CD4-positive, alpha-beta T cell (primary cell): Measurements from ENCODE around the gene ATP11A. TPM values are rescaled to one million over a fixed set of nuclear protein-coding genes. Genes with fewer than 3 reads are reported as not detected.

Source experiments
- ATAC-seq: fragments of 200-7000 bp; cut with Tn5 transposase; one replicate; pipeline ENCODE4 v1.10.0; 2022; ENCODE audit warnings: mild to moderate bottlenecking; ENCODE audit not compliant: poor library complexity
- CTCF ChIA-PET: fragments of 350-600 bp; sonication (Branson Sonifier 250); formaldehyde crosslinking; loops from one replicate; lab custom pipeline; 2021; ENCODE audit warnings: antibody characterized with exemption, inconsistent platforms; lab: Charles Lee
- POLR2A ChIA-PET: fragments of 350-600 bp; sonication (Branson Sonifier 250); formaldehyde crosslinking; loops from one replicate; lab custom pipeline; 2021; ENCODE audit warnings: antibody characterized with exemption, inconsistent platforms; lab: Charles Lee
- DNase-seq, 14 experiments: peaks; one replicate each; pipeline ENCODE4 v3.0.0-alpha.2; 2013 to 2020; ENCODE audit warnings: mixed read lengths in 2 of 14
- H3K27ac ChIP-seq, 2 donors: one replicate each; pipeline versions ENCODE4 v1.5.1 to v1.7.0; 2013; ENCODE audit warnings: low read length in 2 of 2, low read depth in 1 of 2, mild to moderate bottlenecking in 1 of 2
- H3K27me3 ChIP-seq, 2 experiments: 1 replicate in 1 of 2; 2 replicates in 1 of 2; pipeline versions ENCODE4 v1.6.1 to v1.7.0; 2013; ENCODE audit warnings: low read length in 2 of 2, control low read depth in 1 of 2, mild to moderate bottlenecking in 1 of 2, moderate library complexity in 1 of 2; ENCODE audit not compliant: insufficient read depth in 2 of 2, control insufficient read depth in 1 of 2
- H3K36me3 ChIP-seq: one replicate; pipeline ENCODE4 v1.6.1; 2013; ENCODE audit warnings: low read length, control low read depth; ENCODE audit not compliant: insufficient read depth
- H3K4me1 ChIP-seq: one replicate; pipeline ENCODE4 v1.6.1; 2013; ENCODE audit warnings: low read length, control low read depth; ENCODE audit not compliant: insufficient read depth
- H3K4me3 ChIP-seq: one replicate; pipeline ENCODE4 v1.5.1; 2013; ENCODE audit warnings: mild to moderate bottlenecking, low read length, moderate library complexity
- H3K9me3 ChIP-seq, 2 experiments: 1 replicate in 1 of 2; 2 replicates in 1 of 2; pipeline versions ENCODE4 v1.6.1 to v1.7.0; 2013; ENCODE audit warnings: low read length in 2 of 2, mild to moderate bottlenecking in 2 of 2, control low read depth in 1 of 2, moderate library complexity in 1 of 2; ENCODE audit not compliant: control insufficient read depth in 1 of 2, insufficient read depth in 1 of 2
- H3K27ac Mint-ChIP-seq: one replicate; pipeline ENCODE4 v1.8.0; 2020; ENCODE audit warnings: mixed read lengths
- H3K27me3 Mint-ChIP-seq: one replicate; pipeline ENCODE4 v1.8.0; 2021; ENCODE audit warnings: mixed read lengths
- H3K36me3 Mint-ChIP-seq: one replicate; pipeline ENCODE4 v1.8.0; 2021; ENCODE audit warnings: low read depth, mixed read lengths
- H3K4me1 Mint-ChIP-seq: one replicate; pipeline ENCODE4 v1.8.0; 2021; ENCODE audit warnings: low read depth, mixed read lengths
- H3K4me3 Mint-ChIP-seq: one replicate; pipeline ENCODE4 v1.8.0; 2020; ENCODE audit warnings: mild to moderate bottlenecking, mixed read lengths
- H3K9me3 Mint-ChIP-seq: one replicate; pipeline ENCODE4 v1.8.0; 2020; ENCODE audit warnings: mixed read lengths
- CTCF ChIP-seq: fragments of 200-600 bp; IDR thresholded peaks from one replicate; pipeline ENCODE4 v1.8.0; 2022; ENCODE audit warnings: antibody characterized with exemption, mild to moderate bottlenecking
- intact Hi-C, 2 experiments: fragments of 100-400 bp; cut with DNase I in 1 of 2; cut with micrococcal nuclease in 1 of 2; formaldehyde crosslinking; loops; one replicate each; pipeline versions ENCODE4 v1.15.1 to v1.9.0; 2023 to 2025; cut with DNase I, micrococcal nuclease
- total RNA-seq, 174 experiments: library from RNA in 2 of 174; stranded (reverse) in 2 of 174; gene quantifications; one replicate each; pipeline ENCODE4 v1.2.3 and lab custom pipeline; 2021 to 2026

Gene ATP11A
- total RNA-seq, 2 experiments from 2014 or later, result 56.7 to 66.8 TPM

- no peak for TF ChIP-seq CTCF
- ChIA-PET CTCF (no interaction called here), POLR2A (no interaction called here)
- Histone ChIP-seq H3K27me3 (no peaks in the 10 kb centered on the region), H3K27ac (no peak overlapping the region), H3K4me3 (no peak overlapping the region), H3K36me3 (peaks cover 5% of the 10 kb centered on the region), H3K4me1 (peaks cover 9% of the 10 kb centered on the region), H3K9me3 (peaks cover 0 to 6% of the 10 kb centered on the region in 2 experiments)
- intact Hi-C loops, result no loop called here
- Mint-ChIP-seq H3K27me3 (no peaks in the 10 kb centered on the region), H3K36me3 (peaks cover 20% of the 10 kb centered on the region), H3K4me1 (peaks cover 32% of the 10 kb centered on the region), H3K4me3 (no peak overlapping the region), H3K27ac (peak overlapping the region; percentile 17), H3K9me3 (no peaks in the 10 kb centered on the region)
- no peak for ATAC-seq
- DNase-seq, result no peak
These were observed 72.8 kb downstream of the ATP11A start for GRCh38 chr13:112762690-112763080.

- ATAC-seq (no peak), DNase-seq (no peak)
- Histone ChIP-seq H3K9me3 (peaks cover 0 to 6% of the 10 kb centered on the region in 2 experiments), H3K27ac (no peak overlapping the region), H3K4me3 (no peak overlapping the region), H3K4me1 (peaks cover 22% of the 10 kb centered on the region), H3K27me3 (no peaks in the 10 kb centered on the region), H3K36me3 (peaks cover 5% of the 10 kb centered on the region)
- Mint-ChIP-seq H3K4me1 (peaks cover 40% of the 10 kb centered on the region), H3K4me3 (no peak overlapping the region), H3K27ac (peak overlapping the region; percentile 40), H3K9me3 (no peaks in the 10 kb centered on the region), H3K36me3 (peaks cover 25% of the 10 kb centered on the region), H3K27me3 (no peaks in the 10 kb centered on the region)
- intact Hi-C loops, result no loop called here
- POLR2A ChIA-PET, result no interaction called here
- no peak for TF ChIP-seq CTCF
- CTCF ChIA-PET, result no interaction called here
These were observed 74.2 kb downstream of the ATP11A start for GRCh38 chr13:112764028-112764427.

GRCh38 chr13:112764864-112765561, 75.2 kb downstream of the ATP11A start:
- intact Hi-C loops, result no loop called here
- no peak for TF ChIP-seq CTCF
- Mint-ChIP-seq H3K4me3 (no peak overlapping the region), H3K4me1 (peaks cover 36% of the 10 kb centered on the region), H3K27me3 (no peaks in the 10 kb centered on the region), H3K36me3 (peaks cover 25% of the 10 kb centered on the region), H3K9me3 (no peaks in the 10 kb centered on the region), H3K27ac (peak overlapping the region; percentile 34)
- Histone ChIP-seq H3K4me3 (no peak overlapping the region), H3K9me3 (peaks cover 0 to 6% of the 10 kb centered on the region in 2 experiments), H3K4me1 (peaks cover 32% of the 10 kb centered on the region), H3K27ac (no peak overlapping the region), H3K27me3 (no peaks in the 10 kb centered on the region), H3K36me3 (peaks cover 5% of the 10 kb centered on the region)
- ATAC-seq, result no peak
- DNase-seq, result no peak
- ChIA-PET CTCF (no interaction called here), POLR2A (no interaction called here)
